ENCODE results near the gene MRPS6.
A peak's percentile ranks its signal among the peaks of the same experiment; 100 is the strongest.

The MRPS6 gene

GRCh38 chr21:34105947-34106541 lies 32.7 kb downstream of the MRPS6 start:
- no peak for DNase-seq

GRCh38 chr21:34107606-34108005 lies 34.2 kb downstream of the MRPS6 start:
- no peak for DNase-seq

GRCh38 chr21:34109075-34109474 lies 35.7 kb downstream of the MRPS6 start:
- no peak for DNase-seq

- DNase-seq: no peak
Observed at GRCh38 chr21:34110594-34111202, 37.3 kb downstream of the MRPS6 start.

GRCh38 chr21:34112316-34113033 lies 39.1 kb downstream of the MRPS6 start:
- no peak for DNase-seq

GRCh38 chr21:34113842-34114241 lies 40.5 kb downstream of the MRPS6 start:
- DNase-seq: no peak

- no peak for DNase-seq
Observed at GRCh38 chr21:34115160-34115559, 41.8 kb downstream of the MRPS6 start.

- no peak for DNase-seq
Observed at GRCh38 chr21:34116569-34116968, 43.2 kb downstream of the MRPS6 start.

- DNase-seq: no peak
Observed at GRCh38 chr21:34120867-34121266, 47.5 kb downstream of the MRPS6 start.

- no peak for DNase-seq
Observed at GRCh38 chr21:34122047-34122446, 48.7 kb downstream of the MRPS6 start.

- no peak for DNase-seq
Observed at GRCh38 chr21:34123609-34124008, 50.2 kb downstream of the MRPS6 start.

- no peak for DNase-seq
Observed at GRCh38 chr21:34126269-34126668, 52.9 kb downstream of the MRPS6 start.

- DNase-seq: no peak
Observed at GRCh38 chr21:34126691-34127090, 53.3 kb downstream of the MRPS6 start.

GRCh38 chr21:34128124-34128523 lies 54.7 kb downstream of the MRPS6 start:
- no peak for DNase-seq

- DNase-seq: no peak
Observed at GRCh38 chr21:34128674-34129038, 55.3 kb downstream of the MRPS6 start.

- peak; percentile 49 for DNase-seq
Observed at GRCh38 chr21:34129039-34129891, 55.9 kb downstream of the MRPS6 start.

GRCh38 chr21:34129901-34130715 lies 56.7 kb downstream of the MRPS6 start:
- no peak for DNase-seq

- DNase-seq: no peak
Observed at GRCh38 chr21:34130716-34130985, 57.3 kb downstream of the MRPS6 start.

GRCh38 chr21:34131586-34131985 lies 58.2 kb downstream of the MRPS6 start:
- DNase-seq: no peak

GRCh38 chr21:34132202-34132601 lies 58.8 kb downstream of the MRPS6 start:
- no peak for DNase-seq

- DNase-seq: no peak
Observed at GRCh38 chr21:34132926-34133325, 59.5 kb downstream of the MRPS6 start.

GRCh38 chr21:34133392-34133791 lies 60.0 kb downstream of the MRPS6 start:
- no peak for DNase-seq

- no peak for DNase-seq
Observed at GRCh38 chr21:34133802-34134201, 60.4 kb downstream of the MRPS6 start.

Measured in stimulated activated naive CD4-positive, alpha-beta T cell treated with Interleukin-2 at 50 U/mL for 16 hours (primary cell).